SKM-1 (cell line): Measurements from ENCODE around the gene OTOG.
"Not testable (repeated sequence)": the region's sequence is repeated elsewhere in the genome, so short reads cannot be mapped to it uniquely, and the experiment has no call there.

Source experiments
- DNase-seq: peaks from one replicate; lab custom pipeline; 2025; ENCODE audit not compliant: unreplicated experiment; lab: John Stamatoyannopoulos, UW

OTOG gene

GRCh38 chr11:17622711-17623110 lies 75.7 kb downstream of the OTOG start:
- not testable (repeated sequence) for DNase-seq

- DNase-seq, result no peak
Measured at GRCh38 chr11:17629113-17629512, 82.1 kb downstream of the OTOG start.

- DNase-seq, result no peak
Measured at GRCh38 chr11:17630936-17631335, 83.9 kb downstream of the OTOG start.

- DNase-seq, result no peak
Measured at GRCh38 chr11:17631702-17632365, 84.8 kb downstream of the OTOG start.

- DNase-seq, result no peak
Measured at GRCh38 chr11:17633279-17633986, 86.4 kb downstream of the OTOG start.

GRCh38 chr11:17633987-17634775 lies 87.1 kb downstream of the OTOG start:
- no peak for DNase-seq

GRCh38 chr11:17634776-17635550 lies 87.9 kb downstream of the OTOG start:
- DNase-seq, result no peak

GRCh38 chr11:17635551-17635938 lies 88.5 kb downstream of the OTOG start:
- DNase-seq, result no peak

GRCh38 chr11:17636721-17637120 lies 89.7 kb downstream of the OTOG start:
- no peak for DNase-seq

GRCh38 chr11:17637901-17638300 lies 90.8 kb downstream of the OTOG start:
- DNase-seq, result no peak

GRCh38 chr11:17638311-17638710 lies 91.3 kb downstream of the OTOG start:
- DNase-seq, result no peak

- DNase-seq, result no peak
Measured at GRCh38 chr11:17639091-17639490, 92.0 kb downstream of the OTOG start.

- no peak for DNase-seq
Measured at GRCh38 chr11:17639781-17640180, 92.7 kb downstream of the OTOG start.

- DNase-seq, result no peak
Measured at GRCh38 chr11:17640493-17641164, 93.6 kb downstream of the OTOG start.

GRCh38 chr11:17641792-17642350 lies 94.8 kb downstream of the OTOG start:
- no peak for DNase-seq

- no peak for DNase-seq
Measured at GRCh38 chr11:17642370-17642769, 95.3 kb downstream of the OTOG start.

- no peak for DNase-seq
Measured at GRCh38 chr11:17642980-17643379, 95.9 kb downstream of the OTOG start.

- DNase-seq, result no peak
Measured at GRCh38 chr11:17643506-17644405, 96.7 kb downstream of the OTOG start.
